SW480 (cell line): Measurements from ENCODE around the gene LMTK3.
"Not testable (repeated sequence)": the region's sequence is repeated elsewhere in the genome, so short reads cannot be mapped to it uniquely, and the experiment has no call there.

ENCODE experiments used
- DNase-seq: peaks from one replicate; pipeline ENCODE4 v3.0.0-alpha.2; 2016; ENCODE audit warnings: low spot score

The LMTK3 gene

DNA sequence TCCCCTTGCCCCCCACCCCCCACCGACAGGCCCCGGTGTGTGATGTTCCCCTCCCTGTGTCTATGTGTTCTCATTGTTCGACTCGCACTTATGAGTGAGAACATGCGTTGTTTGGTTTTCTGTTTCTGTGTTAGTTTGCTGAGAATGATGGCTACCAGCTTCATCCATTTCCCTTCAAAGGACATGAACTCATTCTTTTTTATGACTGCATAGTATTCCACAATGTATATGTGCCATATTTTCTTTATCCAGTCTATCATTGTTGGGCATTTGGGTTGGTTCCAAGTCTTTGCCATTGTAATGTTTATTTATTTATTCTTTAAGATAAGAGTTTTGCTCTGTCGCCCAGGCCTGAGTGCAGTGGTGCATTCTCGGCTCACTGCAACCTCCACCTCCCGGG lies 26.4 kb upstream of the LMTK3 start:
- not testable (repeated sequence) for DNase-seq

DNA sequence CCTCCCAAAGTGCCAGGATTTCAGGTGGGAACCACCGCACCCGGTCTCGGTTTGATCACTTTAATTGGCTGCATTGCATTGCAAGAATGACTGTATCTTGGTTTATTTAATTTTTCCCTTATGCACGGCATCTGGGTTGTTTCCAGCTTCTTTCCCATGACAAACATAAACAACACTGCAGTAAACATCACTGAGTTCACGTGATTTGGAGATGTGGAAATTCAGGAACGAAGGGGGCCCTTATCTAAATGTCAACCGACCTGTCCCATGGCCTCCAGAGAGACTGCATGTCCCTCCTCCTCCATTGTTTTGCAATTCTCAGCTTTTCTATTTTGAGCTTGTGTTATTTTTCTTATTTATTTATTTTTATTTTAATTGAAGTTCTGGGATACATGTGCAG lies 25.9 kb upstream of the LMTK3 start:
- DNase-seq = no peak

DNA sequence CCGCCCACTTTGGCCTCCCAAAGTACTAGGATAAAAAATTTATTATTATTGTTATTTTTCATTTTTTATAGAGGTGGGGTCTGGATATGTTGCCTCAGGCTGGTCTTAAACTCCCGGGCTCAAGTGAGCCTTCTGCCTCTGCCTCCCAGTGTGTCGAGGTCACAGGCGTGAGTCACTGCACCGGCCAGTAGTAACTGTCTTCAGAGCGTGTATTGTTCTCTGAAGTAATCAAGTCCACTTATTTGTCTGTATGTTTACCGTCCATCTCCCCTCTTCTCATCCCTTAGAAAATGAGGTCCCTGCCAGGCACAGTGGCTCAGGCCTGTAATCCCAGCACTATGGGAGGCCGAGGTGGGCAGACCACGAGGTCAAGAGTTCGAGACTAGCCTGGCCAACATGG lies 22.1 kb upstream of the LMTK3 start:
- DNase-seq = no peak

DNA sequence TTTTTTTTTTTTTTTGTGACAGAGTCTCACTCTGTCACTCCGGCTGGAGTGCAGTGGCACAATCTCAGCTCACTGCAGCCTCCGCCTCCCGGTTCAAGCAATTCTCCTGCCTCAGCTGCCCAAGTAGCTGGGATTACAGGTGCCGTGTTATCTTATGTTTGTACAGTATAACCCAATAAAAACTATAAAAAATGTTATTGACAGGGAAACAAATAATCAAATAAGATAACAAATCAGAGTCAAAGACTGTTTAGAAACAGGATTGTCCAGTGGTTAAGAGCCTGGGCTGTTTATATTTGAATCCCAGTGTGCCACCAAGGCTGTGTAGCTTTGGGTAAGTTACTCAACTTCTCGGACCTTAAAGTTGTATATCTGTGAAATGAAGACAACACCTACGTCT lies 19.1 kb upstream of the LMTK3 start:
- no peak for DNase-seq

DNA sequence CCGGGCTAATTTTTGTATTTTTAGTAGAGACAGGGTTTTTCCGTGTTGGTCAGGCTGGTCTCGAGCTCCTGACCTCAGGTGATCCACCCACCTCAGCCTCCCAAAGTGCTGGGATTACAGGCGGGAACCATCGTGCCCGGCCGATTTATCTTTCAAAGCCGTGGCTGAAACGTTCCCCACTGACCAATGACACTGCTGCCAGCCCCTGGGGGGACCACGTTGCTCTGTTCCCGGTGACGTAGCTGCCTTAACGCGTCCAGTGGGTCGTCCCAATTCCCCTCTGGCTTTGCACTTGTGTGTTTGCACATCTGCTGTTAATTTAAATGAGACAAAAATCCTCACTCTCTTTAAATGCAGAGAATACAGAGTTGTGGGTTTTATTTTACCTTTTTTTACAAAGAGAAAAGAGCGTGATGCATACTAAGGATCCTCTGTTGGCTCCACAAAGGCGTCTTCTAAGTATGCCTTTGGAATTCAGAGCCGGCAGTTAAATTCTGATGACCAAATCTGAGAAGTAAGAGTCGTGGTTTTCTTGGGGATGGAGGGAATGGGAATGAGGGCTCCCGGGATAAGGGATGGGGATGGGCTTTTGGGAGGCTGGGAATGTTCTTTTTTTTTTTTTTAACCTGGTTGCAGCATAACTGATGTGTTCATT lies 18.6 kb upstream of the LMTK3 start:
- DNase-seq = no peak

DNA sequence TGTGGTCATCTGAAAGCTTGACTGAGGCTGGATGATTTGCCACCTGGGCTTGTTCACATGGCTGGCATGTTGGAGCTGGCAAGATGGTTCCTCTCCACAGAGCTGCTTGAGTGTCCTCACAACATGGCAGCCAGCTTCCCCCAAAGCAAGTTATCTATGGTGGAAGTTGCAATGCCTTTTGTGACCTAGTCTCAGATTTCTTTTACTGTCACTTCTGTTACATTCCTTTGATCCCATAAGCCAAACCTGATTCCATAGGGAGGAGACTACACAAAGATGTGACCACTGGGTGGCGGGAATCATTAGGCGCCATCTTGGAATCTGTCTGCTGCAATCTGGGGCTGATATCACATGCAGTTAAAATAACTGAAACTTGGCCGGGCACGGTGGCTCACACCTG lies 17.5 kb upstream of the LMTK3 start:
- no peak for DNase-seq

DNA sequence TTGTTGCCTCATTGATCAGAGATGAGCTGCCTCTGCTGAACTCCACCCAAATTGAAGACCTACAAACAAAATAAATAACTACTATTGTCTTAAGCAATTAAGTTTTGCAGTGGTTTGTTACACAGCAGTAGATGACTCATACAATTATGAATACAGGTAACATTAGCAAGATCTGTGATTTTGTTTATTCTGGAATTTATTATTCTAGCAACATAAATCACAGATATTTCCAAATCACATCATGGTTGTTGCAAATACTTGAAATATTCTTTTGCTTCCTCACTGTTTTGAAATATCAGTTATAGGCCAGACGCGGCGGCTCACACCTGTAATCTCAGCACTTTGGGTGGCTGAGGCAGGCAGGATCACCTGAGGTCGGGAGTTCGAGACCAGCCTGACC lies 13.1 kb upstream of the LMTK3 start:
- no peak for DNase-seq

DNA sequence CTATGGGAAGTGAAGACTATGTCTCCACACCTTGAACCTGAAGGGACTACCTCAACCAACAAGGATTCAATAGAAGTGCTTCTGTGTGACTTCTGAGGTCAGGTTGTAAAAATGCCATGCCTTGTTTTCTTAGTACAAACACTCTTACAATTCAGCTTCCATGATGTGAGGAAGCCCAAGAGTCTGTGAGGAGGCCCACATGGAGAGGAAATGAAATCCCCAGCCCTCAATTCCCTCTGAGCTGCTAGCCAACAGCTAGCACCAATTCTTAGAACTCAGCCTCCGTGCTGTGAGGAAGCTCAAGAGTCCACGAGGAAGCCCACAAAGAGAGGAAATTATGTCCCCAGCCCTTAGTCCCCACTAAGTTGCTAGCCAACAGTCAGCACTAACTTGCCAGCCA lies 12.6 kb upstream of the LMTK3 start:
- DNase-seq = no peak

DNA sequence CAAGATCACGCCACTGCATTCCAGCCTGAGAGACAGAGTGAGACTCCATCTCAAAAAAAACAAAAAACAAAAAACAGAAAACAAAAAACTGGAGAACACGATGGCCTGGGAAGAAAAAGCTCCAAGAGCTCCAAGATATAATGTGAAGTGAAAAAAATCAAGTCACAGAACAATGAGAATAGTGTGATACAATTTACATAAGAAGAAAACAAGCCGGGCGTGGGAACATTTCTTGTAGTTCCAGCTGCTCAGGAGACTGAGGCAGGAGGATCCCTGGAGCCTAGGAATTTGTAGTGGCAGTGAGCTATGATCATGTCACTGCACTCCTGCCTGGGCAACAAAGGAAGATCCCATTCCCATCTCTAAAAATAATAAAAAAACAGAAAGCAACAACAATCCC lies 8.5 kb upstream of the LMTK3 start:
- no peak for DNase-seq

DNA sequence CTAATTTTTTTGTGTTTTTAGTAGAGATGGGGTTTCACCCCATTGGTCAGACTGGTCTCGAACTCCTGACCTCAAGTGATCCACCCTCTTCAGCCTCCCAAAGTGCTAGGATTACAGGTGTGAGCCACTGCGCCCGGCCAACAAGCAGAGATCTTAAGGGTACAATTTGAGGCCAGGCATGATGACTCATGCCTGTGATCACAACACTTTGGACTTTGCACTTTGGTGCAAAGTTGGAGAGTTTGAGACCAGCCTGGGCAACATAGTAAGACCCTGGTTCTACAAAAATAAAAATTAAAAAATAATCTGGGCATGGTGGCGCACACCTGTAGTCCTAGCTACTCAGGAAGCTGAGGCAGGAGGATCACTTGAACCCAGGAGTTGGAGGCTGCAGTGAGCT lies 7.8 kb upstream of the LMTK3 start:
- not testable (repeated sequence) for DNase-seq

DNA sequence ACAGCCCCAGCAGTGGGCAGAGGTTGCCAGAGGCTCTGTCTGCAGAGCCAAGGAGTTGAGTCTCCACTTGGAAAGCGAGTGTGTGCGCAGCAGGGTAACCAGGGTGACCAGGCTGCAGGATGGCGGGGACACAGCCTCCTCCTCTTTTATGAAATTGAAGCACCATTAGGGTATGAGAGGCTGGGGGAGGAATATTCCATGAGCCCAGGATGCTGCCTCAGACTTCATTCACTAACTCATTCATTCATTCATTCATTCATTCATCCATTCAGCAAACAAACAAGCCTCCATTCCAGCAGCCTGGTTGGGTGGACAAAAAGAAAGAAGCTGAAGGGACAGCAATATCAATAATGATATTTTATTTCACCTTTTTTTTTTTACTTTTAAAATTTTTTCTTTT lies 6.6 kb upstream of the LMTK3 start:
- no peak for DNase-seq

DNA sequence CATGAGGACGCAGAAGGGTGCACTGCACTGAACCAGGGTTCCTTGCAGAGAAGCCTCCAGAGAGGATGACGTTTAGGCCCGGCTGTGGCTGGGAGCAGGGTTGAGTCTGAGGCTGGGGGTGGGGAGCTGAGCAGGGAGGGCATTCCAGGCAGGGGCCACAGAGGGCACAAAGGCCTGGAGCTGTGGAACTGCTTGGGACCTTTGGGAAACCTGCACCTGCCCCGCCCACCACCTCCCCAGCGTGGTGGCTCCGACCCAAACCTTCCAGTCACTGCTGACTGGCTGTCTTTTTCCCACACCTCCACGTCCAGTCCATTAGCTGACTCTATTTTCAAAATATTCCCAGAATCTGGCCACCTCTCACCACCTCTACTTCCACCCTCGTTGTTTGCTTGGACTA lies 4.9 kb upstream of the LMTK3 start:
- DNase-seq = no peak

DNA sequence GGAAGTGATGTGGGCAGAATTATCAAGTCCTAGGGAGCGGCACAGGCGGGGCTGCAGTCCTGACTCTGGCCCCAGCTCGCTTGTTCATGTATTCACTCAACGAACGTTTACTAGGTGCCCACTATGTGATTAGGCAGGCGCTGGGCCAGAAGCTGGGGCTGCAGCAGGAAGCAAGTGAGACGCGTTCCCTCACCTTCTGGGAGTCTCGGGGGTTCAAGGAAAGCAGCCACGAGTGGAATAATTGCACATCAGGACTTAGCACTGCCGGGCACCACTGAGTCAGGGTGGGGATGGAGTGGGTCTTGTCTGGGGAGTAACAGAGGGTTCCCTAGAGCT lies 2.5 kb upstream of the LMTK3 start:
- no peak for DNase-seq

DNA sequence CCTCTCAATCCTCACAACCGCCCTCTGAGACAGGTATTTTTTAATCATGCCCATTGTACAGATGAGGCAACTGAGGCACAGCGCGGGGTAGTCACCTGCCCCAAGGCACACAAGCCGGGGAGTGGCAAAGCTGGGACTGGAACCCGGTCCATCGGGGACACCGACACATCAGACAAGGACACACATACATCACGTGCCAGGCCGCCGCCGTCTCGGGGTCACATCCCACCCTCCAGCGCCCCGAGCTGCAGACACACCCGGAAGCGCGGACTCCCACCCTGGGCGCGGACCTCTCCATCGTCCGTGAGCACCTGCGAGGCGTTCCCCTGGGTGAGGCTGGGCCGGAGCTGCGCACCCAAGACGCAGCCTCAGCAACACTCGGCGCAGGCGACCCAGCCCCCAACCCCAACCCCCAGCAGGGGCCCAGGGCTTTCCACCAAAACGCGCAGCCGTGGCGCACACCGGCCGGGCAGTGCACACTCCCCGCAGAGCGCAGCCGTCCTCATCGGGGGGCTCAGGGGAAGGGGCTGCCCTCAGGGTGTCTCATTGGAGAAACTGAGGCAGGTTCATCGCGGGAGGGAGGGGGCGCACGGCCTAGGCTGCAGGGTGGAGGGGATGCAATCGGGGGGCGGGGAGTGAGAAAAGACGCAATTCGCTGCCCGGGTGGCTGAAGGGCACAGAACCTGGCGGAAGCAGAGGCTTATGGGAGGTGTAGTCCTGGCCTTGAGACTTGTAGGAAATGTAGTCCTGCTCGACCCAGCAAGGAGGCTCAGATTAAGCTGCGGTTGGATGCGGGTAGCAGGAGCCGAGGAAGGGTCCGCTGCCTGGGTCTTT lies 1.9 kb upstream of the LMTK3 start:
- peak; percentile 86 for DNase-seq

DNA sequence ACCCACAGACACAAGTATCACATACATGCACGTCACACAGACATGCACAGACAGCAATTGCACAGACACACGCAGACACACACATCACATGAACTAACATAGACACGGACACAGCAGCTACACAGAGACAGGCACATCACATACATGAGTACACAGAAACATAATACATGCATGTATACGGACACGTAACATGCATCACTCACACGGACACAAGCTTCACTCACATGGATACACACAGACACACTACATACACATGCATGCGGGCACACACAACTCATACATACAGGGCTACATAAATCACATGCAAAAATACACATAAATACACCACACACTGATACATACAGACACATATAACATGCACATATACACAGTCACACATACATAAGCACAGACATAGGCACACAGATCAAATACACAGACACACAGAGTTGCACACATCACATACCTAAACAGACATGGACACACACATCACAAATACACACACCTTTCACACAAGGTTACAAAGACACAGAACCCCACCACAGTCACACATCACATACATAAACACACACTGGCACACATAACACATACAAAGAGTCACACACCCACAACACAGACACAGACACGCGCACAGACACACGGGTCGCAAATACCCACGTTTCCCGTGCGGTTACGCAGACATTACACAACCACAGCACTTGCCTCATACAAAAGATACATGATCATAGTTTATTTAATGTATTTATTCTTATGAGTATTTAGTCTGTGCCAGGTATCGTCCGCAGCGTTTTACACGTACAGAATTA lies 1.1 kb upstream of the LMTK3 start:
- DNase-seq = no peak

DNA sequence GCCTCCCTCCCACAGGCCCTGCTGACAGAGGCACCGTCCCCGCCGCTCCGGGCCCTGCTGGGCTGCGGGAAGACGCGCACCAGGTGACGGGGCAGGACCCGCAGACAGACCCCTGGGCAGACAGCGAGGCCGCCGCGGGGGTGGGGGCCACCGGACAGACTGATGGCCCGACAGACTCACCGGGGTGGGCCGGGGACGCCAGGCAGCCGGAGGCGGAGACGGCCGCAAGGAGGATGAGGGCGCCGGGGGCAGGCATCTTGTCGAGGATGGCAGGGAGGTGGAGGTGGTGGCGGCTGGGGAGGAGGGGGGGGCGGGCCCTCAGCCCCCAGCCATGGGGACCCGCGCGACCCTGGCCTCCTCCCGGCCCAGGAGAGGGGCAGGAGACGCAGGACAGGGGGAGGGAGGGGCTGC lies 309 bp downstream of the LMTK3 start:
- DNase-seq = no peak

DNA sequence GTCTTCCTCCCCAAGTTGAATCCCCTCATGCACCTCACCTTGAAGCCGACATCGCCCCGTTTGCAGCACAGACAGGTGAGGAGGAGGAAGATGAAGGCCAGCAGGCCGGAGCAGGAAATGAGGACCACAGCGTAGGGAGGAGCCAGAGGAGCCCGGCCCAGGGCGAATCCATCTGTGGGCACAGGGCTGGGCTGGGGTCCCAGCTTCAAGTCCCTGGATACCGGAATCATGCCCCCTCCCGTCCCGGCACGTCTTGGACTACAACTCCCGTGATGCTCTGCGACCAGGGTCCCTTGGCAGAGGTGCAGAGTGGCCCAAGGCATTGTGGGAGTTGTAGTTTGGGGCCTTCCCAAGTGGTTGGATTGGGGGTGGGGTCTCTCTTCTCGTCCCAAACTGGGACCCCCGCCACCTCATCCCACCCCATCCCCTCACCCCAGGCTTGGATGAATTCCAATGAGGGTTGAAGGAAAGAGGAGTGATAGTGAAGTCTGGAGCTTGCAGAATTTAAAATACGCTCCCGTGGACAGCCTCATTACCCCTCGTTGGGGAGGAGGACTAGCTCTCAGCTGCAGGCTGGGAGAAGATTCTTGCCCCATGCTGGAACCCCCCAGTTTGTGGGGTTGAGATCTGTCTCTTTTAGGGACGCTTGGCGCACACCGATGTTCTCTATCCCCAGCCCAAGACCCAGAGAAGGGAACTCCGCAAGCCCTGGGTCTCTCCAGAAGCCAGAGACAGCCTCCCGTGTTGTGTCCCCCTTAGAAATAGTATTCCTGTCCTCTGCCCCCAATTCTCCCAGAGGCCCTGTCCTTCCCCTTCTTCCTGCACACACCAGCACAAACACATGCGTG lies 990 bp downstream of the LMTK3 start:
- no peak for DNase-seq

DNA sequence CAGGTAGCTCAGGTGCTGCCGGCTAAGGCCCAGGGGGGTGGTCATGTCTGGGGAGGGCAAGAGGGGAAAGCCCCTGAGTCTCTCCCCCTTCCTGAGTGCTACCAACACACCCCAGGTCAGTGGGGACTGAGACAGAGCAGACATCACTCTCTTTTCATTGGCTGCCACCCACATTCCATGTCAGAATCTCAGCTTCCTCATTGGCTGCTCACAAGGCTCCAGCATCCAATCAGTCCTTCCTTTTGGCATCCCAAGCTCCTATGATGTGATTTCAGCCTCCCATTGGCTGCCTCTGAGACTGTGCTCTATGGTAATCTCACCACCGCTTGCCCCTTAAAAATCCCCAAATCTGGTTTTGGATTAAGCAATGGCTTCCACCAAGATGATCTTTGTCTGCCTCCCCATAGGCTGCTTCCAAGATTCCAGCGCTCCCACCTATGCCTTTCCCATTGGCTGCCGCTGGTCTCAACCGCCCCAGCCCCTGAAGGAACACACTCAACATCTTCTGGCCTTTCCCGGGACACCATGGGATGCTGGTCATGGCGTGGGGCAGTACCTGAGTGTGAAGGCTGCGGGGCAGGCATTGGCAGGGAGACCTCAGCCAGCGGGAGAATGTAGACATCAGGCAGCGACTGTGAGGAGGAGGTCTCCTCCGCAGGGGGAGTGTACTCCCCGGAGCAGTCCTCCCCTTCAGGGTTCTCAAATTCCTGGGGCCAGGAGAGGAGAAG lies 2.0 kb downstream of the LMTK3 start:
- peak; percentile 53 for DNase-seq

DNA sequence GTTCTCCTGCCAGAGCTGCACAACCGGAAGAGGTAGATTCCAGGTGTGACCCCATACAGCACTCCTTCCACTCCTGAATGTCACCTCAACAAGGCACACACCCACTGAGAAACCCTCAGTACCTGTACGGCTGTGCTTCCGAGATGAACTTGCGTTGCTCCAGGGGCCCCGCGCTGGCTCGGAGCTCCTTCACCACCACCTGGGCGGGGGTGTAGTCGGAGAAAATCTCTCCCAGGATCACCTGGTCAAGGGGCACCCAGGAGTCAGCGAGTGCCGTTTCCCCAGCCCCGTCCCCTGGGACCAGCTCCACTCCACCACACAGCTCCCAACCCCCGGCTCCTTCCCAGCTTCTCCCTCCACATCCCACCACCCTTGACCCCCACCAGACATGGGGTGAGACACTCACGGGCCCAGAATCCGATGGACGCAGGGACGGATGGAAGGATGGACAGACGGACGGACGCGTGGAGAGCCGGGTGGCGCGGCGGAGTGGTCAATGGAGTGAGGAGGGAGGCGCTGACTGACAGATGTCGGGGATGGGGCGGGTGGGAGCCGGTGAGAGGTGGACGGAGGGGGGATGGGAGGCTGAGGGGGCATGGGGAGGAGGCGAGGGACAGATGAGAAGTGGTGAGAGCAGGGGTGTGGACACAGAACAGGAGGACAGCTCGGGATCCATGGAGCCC lies 2.8 kb downstream of the LMTK3 start:
- no peak for DNase-seq

DNA sequence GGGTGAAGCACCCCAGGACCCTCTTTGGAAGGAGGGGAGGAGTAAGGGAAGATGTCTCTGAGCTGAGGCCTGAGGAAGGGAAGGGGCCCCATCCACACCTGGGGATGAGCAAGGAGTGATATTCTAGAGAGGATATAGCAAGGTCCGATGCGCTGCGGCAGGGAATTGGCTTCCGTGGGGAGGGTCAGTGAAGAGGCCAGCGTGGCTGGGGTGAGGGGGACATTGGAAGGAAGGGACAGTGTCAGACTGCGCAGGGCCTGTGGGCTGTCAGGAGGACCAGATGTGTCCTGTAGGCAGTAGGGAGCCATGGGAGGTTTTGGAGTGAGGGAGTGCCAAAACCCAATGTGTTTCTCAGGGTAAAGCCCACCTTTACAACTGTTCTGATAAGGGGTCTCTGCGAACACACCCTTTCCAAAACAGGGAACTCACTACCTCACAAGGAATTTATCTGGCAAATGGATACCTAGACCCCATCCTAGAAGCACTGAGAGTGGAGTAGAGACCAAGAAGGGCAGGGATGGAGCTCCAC lies 3.7 kb downstream of the LMTK3 start:
- no peak for DNase-seq
